NCI-H128 (cell line): ENCODE data around the gene H1-8.

Experiments used
- DNase-seq: peaks from one replicate; lab custom pipeline; 2025; ENCODE audit not compliant: unreplicated experiment; lab: John Stamatoyannopoulos, UW

H1-8 gene

DNA sequence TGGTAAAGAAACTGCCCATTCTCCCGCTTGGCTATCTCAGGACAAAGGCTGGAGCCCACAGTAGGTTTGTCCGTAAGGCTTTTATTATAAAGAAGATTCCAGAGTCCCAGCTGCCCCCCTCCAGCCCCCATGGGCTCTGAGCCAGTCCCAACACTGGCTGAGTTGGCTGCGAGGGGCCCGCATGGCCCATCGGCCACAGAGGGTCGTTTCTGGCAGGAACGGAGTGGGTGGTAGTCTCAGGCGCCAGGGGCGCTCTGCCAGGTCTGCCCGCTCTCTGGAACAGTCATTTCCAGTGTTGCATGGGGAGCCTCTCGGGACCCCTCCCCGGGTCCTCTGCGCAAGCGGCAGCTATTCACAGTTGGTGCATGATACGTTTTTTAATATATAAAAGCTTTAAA is 12.2 kb downstream of the H1-8 start:
- no peak for DNase-seq

DNA sequence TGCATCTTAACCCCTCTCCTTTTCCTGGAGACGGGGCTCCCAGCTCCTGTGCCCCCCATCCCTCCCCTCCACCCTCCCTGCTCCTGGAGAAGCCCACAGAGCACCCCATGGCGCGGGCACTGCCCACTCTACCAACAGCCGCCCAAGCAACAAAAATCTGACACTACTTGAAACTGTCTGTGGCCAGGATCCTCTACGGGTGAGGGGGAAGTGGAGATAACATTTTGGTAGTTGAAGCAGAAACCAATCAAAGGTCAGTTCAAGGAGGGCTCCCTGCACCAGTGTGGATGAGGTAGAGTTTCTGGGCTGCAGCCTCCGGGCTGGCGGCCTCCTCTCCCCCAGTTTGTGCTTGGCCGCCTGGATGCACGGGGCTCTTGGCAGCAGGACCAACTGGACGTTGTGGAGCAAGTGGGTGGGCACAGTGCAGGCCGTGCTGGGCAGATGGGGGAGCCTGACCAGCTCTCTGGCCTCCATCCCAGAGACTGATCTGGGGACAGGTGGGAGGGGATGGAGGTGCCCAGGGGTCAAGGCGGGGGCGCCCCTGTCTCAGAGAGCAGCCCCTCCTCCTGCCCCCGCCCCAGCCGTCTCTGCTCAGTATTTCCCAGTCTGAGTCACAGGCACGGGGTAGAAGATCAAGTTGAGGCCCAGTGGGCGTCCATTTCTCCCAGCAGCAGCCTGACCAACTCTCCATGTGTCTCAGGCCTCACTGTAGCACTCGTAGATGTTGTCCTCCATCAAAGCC is 12.8 kb downstream of the H1-8 start:
- DNase-seq: no peak

DNA sequence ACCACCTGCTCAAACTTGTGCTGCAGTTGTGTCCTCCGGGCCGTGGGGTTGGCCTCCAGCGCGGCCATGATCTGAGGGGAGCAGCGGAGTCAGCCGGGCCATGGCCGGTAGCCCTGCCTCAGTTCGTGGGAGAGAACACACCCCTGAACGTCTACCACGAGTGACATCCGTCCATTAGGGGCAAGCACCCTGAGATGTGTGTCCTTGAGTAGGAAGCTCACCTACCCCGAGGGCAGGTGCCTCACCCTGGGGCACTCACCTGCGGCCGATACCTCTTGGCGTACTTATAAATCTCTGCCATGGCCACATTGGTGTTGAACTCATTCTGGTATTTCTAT is 13.4 kb downstream of the H1-8 start:
- no peak for DNase-seq

DNA sequence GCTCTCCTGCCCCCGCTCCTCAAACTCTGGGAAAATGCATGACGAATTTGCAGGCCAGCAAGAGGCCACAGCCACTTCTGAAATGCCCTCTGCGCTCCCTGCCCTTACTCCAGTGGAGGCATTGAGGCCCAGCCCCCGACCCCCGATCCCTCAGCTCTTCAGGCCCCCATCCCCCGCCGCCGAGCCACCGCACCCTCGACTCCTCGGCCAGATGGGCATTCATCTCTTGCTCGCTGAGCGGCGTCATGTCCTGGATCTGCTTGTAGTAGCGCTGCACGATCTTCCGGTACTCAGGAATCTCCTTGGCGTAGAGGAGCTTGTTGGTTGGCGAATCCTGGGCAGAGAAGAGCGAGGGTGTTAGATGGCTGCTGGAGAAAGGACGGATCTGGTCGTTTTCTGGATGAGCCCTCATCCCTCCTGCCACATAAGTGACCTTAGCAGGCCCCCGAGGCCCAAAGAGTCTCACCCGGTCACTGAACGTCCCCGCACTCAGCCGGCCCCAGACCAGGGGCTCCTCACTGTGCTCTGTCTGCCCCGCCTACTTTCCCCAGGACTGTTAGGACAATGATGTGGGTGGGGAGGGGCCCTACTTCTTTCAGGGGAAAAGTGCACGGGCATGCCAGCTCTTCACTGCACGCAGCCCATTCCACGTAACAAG is 14.0 kb downstream of the H1-8 start:
- DNase-seq: no peak

DNA sequence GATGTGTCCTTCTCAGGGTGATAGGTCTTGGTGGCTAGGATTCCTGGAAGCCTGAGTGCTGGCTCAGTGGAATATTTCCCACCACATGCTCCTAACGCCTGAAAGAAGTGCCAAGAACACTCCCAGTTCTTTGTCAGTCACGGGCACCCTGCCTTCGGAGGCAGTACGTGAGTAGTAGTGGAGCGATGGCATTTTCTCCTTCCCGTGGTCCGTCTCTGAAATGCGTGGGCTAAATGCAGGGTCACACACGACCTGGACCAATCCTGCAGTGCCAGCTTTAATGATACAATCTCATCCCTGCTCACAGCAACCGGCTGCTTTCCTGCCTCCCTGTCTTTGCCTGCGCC is 14.5 kb downstream of the H1-8 start:
- no peak for DNase-seq

DNA sequence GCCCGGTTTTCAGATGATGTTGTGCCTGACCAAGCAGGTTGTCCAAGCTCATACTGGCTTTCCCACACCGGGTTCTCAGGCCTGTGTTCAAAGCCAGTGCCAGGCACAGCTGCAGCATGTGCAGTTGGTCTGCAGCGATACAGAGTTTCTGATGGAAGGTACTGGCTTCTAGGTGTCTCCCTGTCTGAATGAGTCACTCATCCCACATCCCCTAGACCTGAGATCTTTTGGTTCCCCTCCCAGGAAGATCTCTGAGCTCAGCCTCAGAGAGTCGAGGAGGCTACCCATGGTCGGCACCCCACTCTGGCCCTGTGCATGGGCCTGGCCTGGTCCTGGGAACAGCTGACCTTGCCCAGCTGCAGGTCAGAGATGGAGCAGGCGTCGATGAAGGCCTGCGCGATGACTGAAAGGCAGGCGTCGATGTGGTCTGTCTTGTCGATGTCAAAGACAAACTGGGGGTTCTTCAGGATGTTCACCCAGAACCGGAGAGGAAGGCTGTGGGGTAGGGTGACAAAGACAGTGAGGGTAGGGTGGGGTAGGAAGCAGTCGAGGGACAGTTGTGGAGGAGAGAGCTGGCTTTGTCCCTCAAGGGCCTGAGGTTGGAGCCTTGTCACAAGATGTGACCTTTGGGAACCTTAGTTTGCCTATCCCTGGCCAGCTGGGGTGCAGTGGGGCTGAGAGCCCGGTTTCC is 15.3 kb downstream of the H1-8 start:
- DNase-seq: no peak

DNA sequence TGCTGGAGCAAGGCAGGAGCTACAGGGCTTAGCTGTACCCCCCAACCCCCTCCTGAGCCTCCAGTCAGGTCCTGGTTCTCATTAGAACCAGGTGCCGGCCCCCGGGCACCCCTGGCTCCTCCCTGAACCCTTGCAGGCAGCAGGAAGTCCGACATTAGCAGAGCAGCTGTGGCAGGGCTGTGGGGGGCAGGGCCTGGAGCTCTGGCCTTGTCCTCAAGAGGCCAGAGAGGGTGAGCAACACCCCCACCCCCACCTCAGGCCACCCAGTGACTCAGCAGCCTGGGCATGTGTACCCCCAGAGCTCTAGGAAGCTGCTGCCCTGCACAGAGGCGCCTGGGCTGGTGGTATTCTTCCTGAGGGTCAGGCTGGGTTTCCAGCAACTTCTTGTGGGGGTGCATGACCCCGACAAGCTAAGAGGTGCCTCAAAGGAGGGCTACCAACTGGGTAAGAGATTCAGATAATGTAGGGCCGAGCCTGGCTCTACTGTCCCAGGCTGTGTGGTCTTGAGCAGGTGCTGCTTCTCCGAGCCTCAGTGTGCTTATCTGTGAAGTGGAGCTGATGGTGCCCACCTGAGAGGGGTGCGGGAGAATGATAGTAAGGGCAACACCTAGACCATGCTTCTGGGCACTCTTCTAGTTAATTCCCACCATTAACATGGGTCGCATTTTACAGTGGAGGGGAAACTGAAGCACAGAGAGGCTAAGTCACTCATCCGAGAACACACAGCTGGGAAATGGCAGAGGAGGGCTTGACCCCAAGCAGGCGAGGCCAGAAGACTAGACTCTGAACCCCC is 16.0 kb downstream of the H1-8 start:
- no peak for DNase-seq

DNA sequence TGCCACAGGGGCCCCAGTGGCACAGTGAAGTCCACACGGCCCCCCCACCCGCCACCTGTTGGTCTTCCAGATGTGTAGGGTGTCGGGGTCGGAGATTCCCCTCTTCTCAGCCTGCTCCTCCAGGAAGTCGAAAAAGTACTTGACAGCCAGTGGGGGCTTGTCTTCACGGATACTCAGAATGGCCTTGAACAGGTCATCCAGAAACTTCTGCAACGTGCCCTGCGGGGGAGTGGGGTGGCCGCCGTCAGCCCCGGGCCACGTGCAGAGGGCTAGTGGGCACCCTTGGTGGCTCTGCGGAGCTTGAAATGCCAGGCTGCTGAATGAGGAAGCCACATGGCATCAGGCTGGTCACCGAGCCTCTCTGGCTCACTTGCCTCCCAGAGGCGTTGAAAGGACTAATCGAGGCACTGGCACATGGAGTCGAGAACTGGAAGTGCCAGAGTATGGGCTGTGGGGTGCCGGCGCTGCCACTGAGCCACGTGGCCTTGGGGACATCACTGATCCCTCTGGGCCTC is 16.6 kb downstream of the H1-8 start:
- DNase-seq: no peak

DNA sequence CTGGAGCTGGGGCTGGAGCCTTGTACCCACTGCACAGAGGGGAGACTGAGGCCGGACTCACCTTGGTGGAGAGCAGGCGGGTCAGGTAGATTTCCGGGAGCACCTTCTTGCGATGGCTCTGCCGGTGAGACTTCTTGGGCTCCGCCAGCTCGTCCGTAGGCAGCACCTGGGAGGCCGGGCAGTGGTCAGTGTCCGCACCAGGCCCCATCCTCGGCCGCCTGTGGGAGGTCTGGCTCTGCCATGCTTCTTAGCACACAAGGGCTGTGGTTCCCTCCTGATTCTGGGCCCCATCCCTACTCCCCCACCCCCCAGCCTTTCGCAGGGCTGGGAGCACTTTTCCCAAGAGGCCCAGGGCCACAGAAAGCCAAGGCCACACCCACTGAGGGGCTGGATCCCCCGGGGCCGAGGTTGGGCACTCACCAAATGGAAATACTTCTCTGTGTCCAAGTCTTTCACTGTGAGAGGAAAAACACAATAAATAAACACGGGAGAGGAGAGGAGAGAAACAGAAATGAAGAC is 17.4 kb downstream of the H1-8 start:
- no peak for DNase-seq

DNA sequence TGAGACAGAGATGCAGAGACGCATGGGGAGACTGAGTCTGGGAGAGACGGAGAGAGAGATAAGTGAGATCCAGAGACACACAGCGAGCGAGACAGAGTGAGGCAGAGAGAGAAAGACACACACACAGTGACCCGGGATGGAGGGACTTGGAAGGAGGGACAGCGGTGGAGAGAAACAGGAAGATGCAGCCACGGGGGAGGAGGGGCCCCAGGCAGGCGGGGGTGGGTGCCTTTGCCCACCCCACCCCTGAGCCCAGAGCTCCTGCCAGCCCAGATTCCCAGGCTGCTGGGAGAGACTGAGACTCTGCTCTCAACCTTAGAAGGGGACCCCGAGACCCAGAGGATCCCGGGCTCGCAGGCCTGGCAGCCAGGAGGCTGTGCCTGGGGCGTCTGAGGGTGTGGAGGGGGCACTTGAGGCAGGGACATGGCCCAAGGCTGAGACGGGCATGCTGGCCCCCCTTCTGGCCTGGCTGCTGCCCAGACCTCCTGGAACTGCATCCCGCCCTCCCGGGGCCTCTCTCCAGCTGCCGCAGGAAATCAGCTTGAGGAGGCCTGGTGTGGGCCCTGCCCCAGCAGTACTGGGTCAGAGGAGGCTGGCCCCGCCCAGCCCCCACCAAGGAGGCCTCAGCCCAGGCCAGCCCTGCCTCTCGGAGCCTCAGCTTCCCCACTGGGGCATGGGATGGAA is 18.1 kb downstream of the H1-8 start:
- no peak for DNase-seq

DNA sequence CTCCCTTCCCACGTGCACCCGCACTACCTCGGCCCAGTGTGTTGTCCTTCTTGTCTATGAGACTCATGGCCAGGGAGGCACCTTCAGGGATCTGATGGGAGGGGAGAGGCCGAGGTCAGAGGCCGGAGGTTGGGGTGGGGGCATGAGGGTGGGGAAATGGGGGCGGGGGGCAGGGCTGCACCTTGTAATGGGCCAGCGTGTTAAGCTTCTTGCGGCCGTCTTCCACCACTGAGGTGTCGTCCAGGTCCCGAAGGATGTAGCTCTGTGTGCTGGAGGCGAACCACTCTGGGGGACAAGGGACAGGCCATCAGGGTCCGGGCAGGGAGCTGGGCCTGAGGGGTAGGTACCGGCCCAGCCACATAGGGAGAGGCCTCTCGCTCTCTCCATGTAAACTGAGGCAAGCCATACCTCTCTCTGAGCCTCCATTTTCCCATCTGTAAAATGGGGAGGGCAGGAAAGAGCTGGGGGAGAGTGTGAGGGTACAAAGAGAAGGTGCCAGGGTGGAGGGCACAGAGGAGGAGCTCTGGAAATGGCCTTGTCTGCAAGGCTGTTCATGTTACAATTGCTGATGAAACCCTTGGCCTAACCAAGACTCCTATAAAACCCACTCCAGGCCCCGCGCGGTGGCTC is 18.8 kb downstream of the H1-8 start:
- DNase-seq: no peak

DNA sequence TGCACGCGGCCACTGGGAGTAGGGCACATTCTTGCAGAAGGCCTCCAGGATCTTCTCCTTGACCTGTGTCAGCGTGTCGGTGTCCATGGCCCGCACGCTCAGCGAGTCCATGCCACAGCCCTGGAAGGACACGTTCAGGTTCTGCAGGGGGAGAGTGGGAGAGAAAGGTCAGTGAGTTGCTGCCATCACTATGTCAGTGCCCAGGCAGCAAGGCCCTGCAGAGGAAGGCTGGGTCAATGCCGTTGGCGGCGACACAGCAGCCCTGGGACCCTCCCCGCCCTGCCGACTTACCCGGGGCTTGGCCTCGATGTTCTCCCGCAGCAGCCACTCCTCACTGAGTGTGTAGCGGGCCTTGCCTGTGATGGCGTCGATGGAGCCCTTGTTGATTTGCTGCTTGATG is 19.8 kb downstream of the H1-8 start:
- DNase-seq: no peak

DNA sequence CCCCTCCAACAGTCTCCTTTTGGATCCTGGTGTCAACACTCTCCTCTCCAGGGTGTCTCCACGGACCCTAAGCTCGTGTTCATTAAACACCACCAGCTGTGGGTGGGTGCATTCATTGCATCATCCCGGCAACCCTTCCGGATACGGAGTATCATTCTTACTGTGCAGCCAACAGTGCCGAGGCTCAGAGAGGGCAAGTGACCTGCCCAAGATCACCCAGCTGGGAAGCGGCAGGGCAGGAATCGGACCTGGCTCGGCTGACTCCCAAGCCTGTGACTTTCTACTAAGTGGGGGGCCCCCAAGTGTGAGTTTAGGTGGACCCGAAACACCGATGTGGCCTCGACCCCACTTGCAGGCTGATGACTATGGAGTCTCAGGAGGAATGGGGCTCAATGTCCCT is 20.4 kb downstream of the H1-8 start:
- no peak for DNase-seq

DNA sequence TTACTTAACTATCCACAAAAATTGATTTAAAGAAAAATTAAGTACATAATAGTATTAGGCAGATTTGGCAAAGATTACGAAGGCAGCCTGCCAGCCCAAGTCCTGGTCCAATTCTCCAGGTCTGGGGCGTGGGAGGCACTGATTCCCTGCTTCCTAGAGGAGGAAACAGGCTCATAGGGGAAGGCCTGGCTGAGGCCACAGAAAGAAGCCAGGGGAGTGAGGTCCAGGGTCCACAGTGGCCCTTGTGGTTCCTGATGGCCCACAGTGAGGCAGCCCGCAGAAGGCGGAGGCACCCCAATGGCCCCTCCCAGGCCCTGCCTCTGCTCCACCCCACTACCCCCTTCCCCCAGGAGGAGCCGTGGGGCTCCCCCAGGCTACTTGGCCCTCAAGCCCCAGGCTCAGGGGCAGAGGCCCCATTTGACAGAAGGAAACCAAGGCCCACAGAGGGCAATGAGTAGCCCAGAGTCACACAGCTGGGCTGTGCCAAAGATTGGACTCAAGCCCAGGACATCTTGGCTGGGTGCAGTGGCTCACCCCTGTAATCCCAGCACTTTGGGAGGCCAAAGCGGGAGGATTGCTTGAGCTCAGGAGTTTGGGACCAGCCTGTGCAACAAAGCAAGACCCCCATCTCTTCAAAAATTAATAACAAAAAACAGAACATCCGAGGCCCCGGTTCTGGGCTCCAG is 21.0 kb downstream of the H1-8 start:
- DNase-seq: no peak

DNA sequence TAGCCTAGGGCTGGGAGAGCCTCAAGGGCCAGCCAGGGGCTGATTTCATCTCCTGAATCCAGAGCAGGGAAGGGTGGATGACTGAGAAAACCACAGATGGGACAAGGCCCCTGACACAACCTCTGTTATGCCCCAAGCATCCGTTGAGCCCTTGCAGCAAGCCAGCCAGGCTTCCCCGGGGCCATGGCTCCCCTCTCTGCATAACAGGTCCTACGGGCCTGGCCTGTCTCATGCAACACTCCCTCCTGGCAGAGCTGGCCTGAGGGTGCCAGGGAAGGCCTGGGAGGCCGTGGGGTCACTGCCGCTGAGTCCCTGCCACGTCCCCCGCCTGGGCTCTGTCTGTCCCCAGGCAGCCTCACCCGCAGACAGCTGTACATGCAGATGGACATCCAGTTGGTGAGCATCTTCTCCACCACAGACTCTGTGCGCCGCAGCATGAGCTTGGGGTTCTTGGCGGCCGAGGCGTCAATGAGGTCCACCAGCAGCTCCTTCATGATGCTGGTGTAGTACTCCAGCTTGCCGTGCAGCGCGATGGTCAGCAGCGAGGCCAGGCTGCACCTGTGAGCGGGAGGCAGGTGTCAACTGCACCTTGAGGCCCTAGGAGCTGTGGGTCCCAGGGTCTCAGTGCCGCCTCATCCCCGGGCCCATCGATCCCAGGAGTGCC is 22.1 kb downstream of the H1-8 start:
- no peak for DNase-seq

DNA sequence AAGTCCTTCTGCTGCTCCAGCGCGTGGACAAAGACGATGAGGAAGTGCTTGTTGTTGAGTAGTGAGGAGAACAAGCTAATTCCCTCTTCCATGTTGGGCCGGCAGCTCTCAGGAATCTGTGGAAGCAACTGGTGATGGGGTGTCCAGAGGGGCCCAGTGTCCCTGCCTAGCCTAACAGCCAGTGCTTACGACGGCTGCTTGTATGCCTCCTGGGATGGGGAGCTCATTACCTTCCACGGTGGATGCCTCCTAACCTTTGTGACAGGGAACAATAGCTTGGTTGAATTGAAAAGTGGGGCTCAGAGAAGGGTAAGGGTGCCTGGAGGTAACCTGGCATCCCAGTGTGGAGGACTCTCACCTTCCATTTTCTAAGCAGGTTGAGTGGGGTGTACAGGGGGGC is 22.9 kb downstream of the H1-8 start:
- DNase-seq: no peak

DNA sequence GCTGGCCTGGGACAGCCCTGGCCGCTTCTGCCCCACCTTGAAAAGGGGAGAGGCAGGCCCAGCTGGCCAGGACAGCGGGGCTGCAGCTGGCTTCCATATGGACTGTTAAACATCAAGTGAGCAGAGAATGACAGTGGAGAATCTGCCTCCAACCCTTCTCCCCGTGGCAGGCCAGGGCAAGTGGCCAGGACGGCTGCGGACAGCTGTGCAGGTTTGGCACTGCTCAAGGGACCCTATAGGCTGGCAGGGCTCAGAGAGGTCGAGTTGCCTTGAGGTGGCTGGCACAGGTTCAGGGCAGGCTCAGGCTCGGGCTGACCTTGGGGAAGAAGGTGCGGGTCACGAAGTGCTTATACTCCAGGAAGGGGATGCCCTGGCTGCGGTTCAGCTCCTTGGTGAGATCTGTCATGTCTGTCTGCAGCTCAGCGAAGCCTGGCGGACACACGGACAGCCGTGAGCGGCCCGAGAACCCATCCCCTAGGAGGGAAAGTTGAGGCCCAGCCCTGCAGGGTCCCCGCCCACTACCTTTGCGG is 24.3 kb downstream of the H1-8 start:
- no peak for DNase-seq

DNA sequence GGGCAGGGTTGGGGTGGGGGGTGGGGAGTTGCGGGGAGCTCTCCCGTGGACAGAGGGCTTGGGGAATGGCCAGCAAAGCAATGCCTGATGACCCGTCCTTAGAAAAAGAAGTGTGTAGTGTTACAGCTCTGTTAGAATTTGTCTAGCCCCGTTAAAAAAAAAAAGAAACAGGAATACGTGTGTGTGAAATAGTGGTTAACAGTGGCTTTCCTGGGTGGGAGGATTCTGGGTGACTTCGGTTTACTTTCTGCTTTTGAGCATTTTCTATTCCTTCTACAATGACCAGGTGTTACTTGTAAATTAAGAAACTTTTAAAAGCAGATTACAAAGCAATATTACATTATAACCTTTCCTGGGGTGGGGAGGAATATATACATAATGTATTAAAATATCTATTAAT is 25.0 kb downstream of the H1-8 start:
- DNase-seq: no peak

DNA sequence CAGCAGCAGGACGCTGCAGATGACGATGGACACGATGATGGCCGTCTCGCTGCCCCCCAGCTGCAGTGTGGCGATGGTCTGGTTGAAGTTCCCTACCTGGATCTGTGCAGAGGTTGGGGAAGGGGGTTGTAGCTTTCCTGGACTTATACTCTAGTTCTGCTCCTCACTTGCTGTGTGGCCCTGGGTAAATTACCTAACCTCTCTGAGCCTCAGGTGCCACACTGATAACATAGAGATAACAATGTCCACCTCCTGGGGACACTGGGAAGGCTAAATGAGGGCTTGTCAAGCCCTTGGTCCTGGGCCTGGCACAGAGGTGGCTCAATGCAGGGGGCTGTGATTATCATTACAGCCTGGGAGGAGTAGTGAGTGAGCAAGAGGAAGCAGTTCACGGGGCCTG is 26.9 kb downstream of the H1-8 start:
- DNase-seq: no peak
